HepG2 (cell line): ENCODE measurements around the gene MACROD2. TPM values are rescaled to one million over a fixed set of nuclear protein-coding genes. Genes with fewer than 3 reads are reported as not detected.

Source experiments
- ATAC-seq: fragments of 200-7000 bp; cut with Tn5 transposase; 3 replicates; pipeline ENCODE4 v1.9.1; 2020; ENCODE audit warnings: mild to moderate bottlenecking, moderate library complexity
- BruUV-seq: library from RNA; stranded (reverse); fragments of 400-500 nt; replicated peaks from 2 replicates; lab custom pipeline; 2021; lab: Mats Ljungman, UMichigan
- CTCF ChIA-PET: fragments of 300-600 bp; formaldehyde crosslinking; extraction: SDS; loops from one replicate; lab custom pipeline; 2021; ENCODE audit warnings: low total read pairs, inconsistent platforms, low intra/inter-chr PET ratio; lab: Yijun Ruan, JAX
- POLR2A ChIA-PET: fragments of 350-600 bp; sonication (Branson Sonifier 250); formaldehyde crosslinking; loops from one replicate; lab custom pipeline; 2020; ENCODE audit warnings: antibody characterized with exemption, inconsistent platforms; lab: Yijun Ruan, JAX
- DNase-seq: peaks from one replicate; pipeline ENCODE4 v3.0.0-alpha.2; 2015; ENCODE audit warnings: low spot score
- FAIRE-seq: peaks from 3 replicates; lab custom pipeline; 2011; peaks lifted over from hg19 to GRCh38; lab: Jason Lieb, UNC
- H2AFZ ChIP-seq: one replicate; pipeline ENCODE4 v1.6.1; 2011; ENCODE audit warnings: low read length, inconsistent platforms
- H3K27ac ChIP-seq: fragments of 300-600 bp; 3 replicates; pipeline ENCODE4 v1.8.0; 2011; ENCODE audit warnings: mixed run types, mild to moderate bottlenecking, mixed read lengths, low read length, inconsistent platforms; ENCODE audit not compliant: insufficient read depth; ENCODE audit errors: extremely low read length
- H3K27me3 ChIP-seq, 2 experiments: fragments of 200-600 bp in 1 of 2; 2 replicates in 1 of 2; 3 replicates in 1 of 2; pipeline versions ENCODE4 v1.6.0 to v1.8.0; 2011; ENCODE audit warnings: low read length in 2 of 2, mild to moderate bottlenecking in 2 of 2, moderate library complexity in 2 of 2, inconsistent platforms in 1 of 2; ENCODE audit not compliant: insufficient read depth in 2 of 2, control insufficient read depth in 1 of 2
- H3K36me3 ChIP-seq, 2 experiments: fragments of 200-600 bp in 1 of 2; replicated peaks in 1 of 2; 2 replicates in 1 of 2; 3 replicates in 1 of 2; pipeline versions ENCODE4 v1.5.1 to v1.8.0; 2011; ENCODE audit warnings: low read length in 2 of 2, inconsistent platforms in 1 of 2; ENCODE audit not compliant: insufficient read depth in 2 of 2, control insufficient read depth in 1 of 2
- H3K4me1 ChIP-seq: 2 replicates; pipeline ENCODE4 v1.5.1; 2012; ENCODE audit warnings: low read length, inconsistent platforms; ENCODE audit not compliant: insufficient read depth
- H3K4me2 ChIP-seq: 2 replicates; pipeline ENCODE4 v1.6.0; 2011; ENCODE audit warnings: low read depth, low read length, inconsistent platforms
- H3K4me3 ChIP-seq, 3 experiments: fragments of 200-600 bp in 1 of 3; sonication (generic), shearing (Covaris generic) in 1 of 3; replicated peaks in 1 of 3; 2 replicates each; pipeline ENCODE4 v1.5.1; 2011 to 2016; ENCODE audit warnings: low read length in 3 of 3, inconsistent platforms in 2 of 3, low read depth in 2 of 3, mild to moderate bottlenecking in 2 of 3, control low read depth in 1 of 3, mixed read lengths in 1 of 3; ENCODE audit not compliant: insufficient read depth in 1 of 3
- H3K79me2 ChIP-seq: one replicate; pipeline ENCODE4 v1.6.1; 2011; ENCODE audit warnings: low read length, inconsistent platforms; ENCODE audit not compliant: insufficient read depth
- H3K9ac ChIP-seq: 2 replicates; pipeline ENCODE4 v1.6.0; 2011; ENCODE audit warnings: mild to moderate bottlenecking, low read depth, low read length, inconsistent platforms; ENCODE audit not compliant: insufficient read depth
- H3K9me3 ChIP-seq: 2 replicates; pipeline ENCODE4 v1.5.1; 2012; ENCODE audit warnings: mild to moderate bottlenecking, low read length
- H4K20me1 ChIP-seq: 2 replicates; pipeline ENCODE4 v1.6.0; 2011; ENCODE audit warnings: inconsistent platforms, mild to moderate bottlenecking, low read length, moderate library complexity; ENCODE audit not compliant: insufficient read depth
- FOSL2 ChIP-seq: sonication (generic); formaldehyde crosslinking; IDR thresholded peaks from 2 replicates; pipeline ENCODE4 v1.4.0; 2020; ENCODE audit warnings: missing genetic modification reagents
- FOXA3 ChIP-seq: IDR thresholded peaks from 2 replicates; pipeline ENCODE4 v1.6.1; 2016; ENCODE audit warnings: missing genetic modification reagents, missing compliant biosample characterization
- KLF16 ChIP-seq, 2 experiments: sonication (generic) in 1 of 2; formaldehyde crosslinking in 1 of 2; IDR thresholded peaks; 2 replicates each; pipeline versions ENCODE4 v1.6.1 to v1.8.0; 2016 to 2023; ENCODE audit warnings: missing genetic modification reagents in 2 of 2, missing compliant biosample characterization in 1 of 2
- PITX1 ChIP-seq: sonication (generic); formaldehyde crosslinking; IDR thresholded peaks from 2 replicates; pipeline ENCODE4 v1.5.1; 2020; ENCODE audit warnings: mild to moderate bottlenecking, missing genetic modification reagents
- REL ChIP-seq: sonication (generic); formaldehyde crosslinking; conservative IDR thresholded peaks from 2 replicates; pipeline ENCODE4 v1.8.0; 2022; ENCODE audit warnings: mild to moderate bottlenecking, missing genetic modification reagents, moderate library complexity
- RXRB ChIP-seq: IDR thresholded peaks from 2 replicates; pipeline ENCODE4 v1.6.1; 2016; ENCODE audit warnings: borderline replicate concordance, missing genetic modification reagents, missing compliant biosample characterization
- SP1 ChIP-seq, 2 experiments: fragments of 450-650 bp in 1 of 2; sonication (generic) in 1 of 2; formaldehyde crosslinking in 1 of 2; IDR thresholded peaks; 2 replicates each; pipeline versions ENCODE4 v1.4.0 to v1.6.1; 2016 to 2020; ENCODE audit warnings: missing genetic modification reagents in 1 of 2
- STAT6 ChIP-seq: sonication (generic); formaldehyde crosslinking; IDR thresholded peaks from 2 replicates; pipeline ENCODE4 v1.4.0; 2020; ENCODE audit warnings: missing genetic modification reagents, mild to moderate bottlenecking, borderline replicate concordance
- TBP ChIP-seq: sonication (generic); formaldehyde crosslinking; IDR thresholded peaks from 2 replicates; pipeline ENCODE4 v1.5.0; 2020; ENCODE audit warnings: missing genetic modification reagents
- TFE3 ChIP-seq: IDR thresholded peaks from 2 replicates; pipeline ENCODE4 v1.6.1; 2016
- TGIF2 ChIP-seq: IDR thresholded peaks from 2 replicates; pipeline ENCODE4 v1.6.1; 2016; ENCODE audit warnings: control low read depth, missing compliant biosample characterization
- TIGD3 ChIP-seq: sonication (generic); formaldehyde crosslinking; IDR thresholded peaks from 2 replicates; pipeline ENCODE4 v1.5.1; 2020; ENCODE audit warnings: mild to moderate bottlenecking, missing genetic modification reagents, borderline replicate concordance
- ZBTB42 ChIP-seq: sonication (generic); formaldehyde crosslinking; IDR thresholded peaks from 2 replicates; pipeline ENCODE4 v1.5.0; 2020; ENCODE audit warnings: mild to moderate bottlenecking, missing genetic modification reagents
- ZMYM3 ChIP-seq: sonication (generic); formaldehyde crosslinking; IDR thresholded peaks from 2 replicates; pipeline ENCODE4 v1.5.1; 2020; ENCODE audit warnings: mild to moderate bottlenecking, missing genetic modification reagents
- ZNF557 ChIP-seq: sonication (generic); formaldehyde crosslinking; IDR thresholded peaks from 2 replicates; pipeline ENCODE4 v1.4.0; 2020; ENCODE audit warnings: missing genetic modification reagents
- WGBS: methylation state at CpG from one replicate; pipeline ENCODE4 v1.1.6; 2017; ENCODE audit warnings: low lambda C conversion rate; 5-methylcytosine and 5-hydroxymethylcytosine counted together
- in situ Hi-C: cut with HindIII; loops from 2 replicates; pipeline ENCODE4 v1.10.0; 2017; ENCODE audit warnings: low pct_unique_long_range_greater_than_20kb; ENCODE audit not compliant: extremely low pct_ligation_motif_present
- intact Hi-C: fragments of 100-400 bp; cut with micrococcal nuclease; formaldehyde crosslinking; loops from one replicate; pipeline ENCODE4 v1.10.0; 2022; ENCODE audit not compliant: unreplicated experiment
- polyA plus RNA-seq, 8 experiments: library from polyadenylated mRNA; depleted of rRNA in 3 of 8; stranded (reverse) in 7 of 8; unstranded in 1 of 8; fragments of >200 nt; fragmentation: Illumina TruSeq in 4 of 8; extraction: Trizol in 4 of 8; gene quantifications; 2 replicates each; pipeline versions ENCODE4 v1.2.1 to v1.2.3, GENCODE V29; 2011 to 2016; ENCODE audit warnings: low read depth in 4 of 8, missing spikeins in 1 of 8, mixed read lengths in 1 of 8; ENCODE audit not compliant: insufficient read depth in 1 of 8
- total RNA-seq, 5 experiments: library from RNA; depleted of rRNA; stranded (reverse); fragments of >200 nt; fragmentation: Illumina TruSeq; extraction: Trizol; gene quantifications; 2 replicates each; pipeline ENCODE4 v1.2.3, GENCODE V29; 2016; ENCODE audit warnings: low read depth in 1 of 5

Gene MACROD2
- total and polyA plus RNA-seq, 2 of the 13 experiments (the other 11 are each of a cell fraction or from before 2014, with no cell fraction given) = 0.13 to 0.51 TPM

- DNase-seq (peak; percentile 46), FAIRE-seq (no peak), ATAC-seq (peak; percentile 71)
- peaks cover 29% of the 10 kb centered on the region for H3K4me1 ChIP-seq
- H3K36me3 ChIP-seq = no peaks in the 10 kb centered on the region
- H3K9me3 ChIP-seq = no peaks in the 10 kb centered on the region
- H3K4me3 ChIP-seq = no peak overlapping the region
- WGBS = 14% methylated on average over 2 of the region's 2 CpGs
- no peaks in the 10 kb centered on the region for H3K27me3 ChIP-seq
- no peak overlapping the region for H3K9ac ChIP-seq
- H3K27ac ChIP-seq = no peak overlapping the region
- no peaks in the 10 kb centered on the region for H3K79me2 ChIP-seq
- no TSS peak for BruUV-seq
- ChIA-PET CTCF (no interaction called here), POLR2A (interaction anchor here (1.0 kb wide), 1 partner anchor 174 kb away, joined by 6 read pairs; no protein-coding TSS in a partner anchor)
- H4K20me1 ChIP-seq = no peaks in the 10 kb centered on the region
- H2AFZ ChIP-seq = no peak overlapping the region
- intact Hi-C loops (loop anchor here (10.0 kb wide), 1 partner anchor 174 kb away; no protein-coding TSS in a partner anchor), in situ Hi-C loops (no loop called here)
- H3K4me2 ChIP-seq = 0 out of 2 replicates have a peak overlapping the region, but pooled peaks have one; percentile 5
- TF ChIP-seq TFE3 (CRISPR knock-in tag) = peak; percentile 52
- TF ChIP-seq ZMYM3 (CRISPR knock-in tag) = no peak
- no peak for TF ChIP-seq SP1 (IDR thresholded peaks at IDR 0.05)
- TF ChIP-seq SP1 (CRISPR knock-in tag; IDR thresholded peaks at IDR 0.05) = no peak
- TF ChIP-seq FOSL2 (CRISPR knock-in tag) = peak; percentile 69; the same call in 1 of the 2 replicates
- TF ChIP-seq TIGD3 (CRISPR knock-in tag) = no peak
- no peak for TF ChIP-seq STAT6
- TF ChIP-seq KLF16 (CRISPR knock-in tag; IDR thresholded peaks at IDR 0.05) = peak in 1 of 2 experiments; percentile 29; a peak in 1 of 4 replicates
- TF ChIP-seq REL (CRISPR knock-in tag) = no peak
- TF ChIP-seq FOXA3 (CRISPR knock-in tag) = peak; percentile 84
- peak; percentile 97 for TF ChIP-seq RXRB (CRISPR knock-in tag)
- no peak for TF ChIP-seq ZBTB42
- no peak for TF ChIP-seq TGIF2 (CRISPR knock-in tag)
- TF ChIP-seq ZNF557 (CRISPR knock-in tag) = no peak
- no peak for TF ChIP-seq TBP (CRISPR knock-in tag)
- 0 out of 2 replicates have a peak, but pooled peaks have one; percentile 39 for TF ChIP-seq PITX1
Measured at GRCh38 chr20:15158533-15158932, 1163.2 kb downstream of the MACROD2 start.
